B cell (primary cell): ENCODE results near the gene PDE6B. TPM values are rescaled to one million over a fixed set of nuclear protein-coding genes. Genes with fewer than 3 reads are reported as not detected.

Source experiments
- ATAC-seq: fragments of 200-7000 bp; cut with Tn5 transposase; one replicate; pipeline ENCODE4 v1.10.0; 2021; ENCODE audit warnings: low read depth, mild to moderate bottlenecking, moderate number of reproducible peaks, moderate library complexity
- CTCF ChIA-PET: fragments of 350-600 bp; sonication (Branson Sonifier 250); formaldehyde crosslinking; loops from one replicate; lab custom pipeline; 2021; ENCODE audit warnings: antibody characterized with exemption, inconsistent platforms; lab: Charles Lee
- POLR2A ChIA-PET: fragments of 350-600 bp; sonication (Branson Sonifier 250); formaldehyde crosslinking; loops from one replicate; lab custom pipeline; 2021; ENCODE audit warnings: antibody characterized with exemption; lab: Charles Lee
- DNase-seq: peaks from one replicate; pipeline ENCODE4 v3.0.0; 2013
- H2AFZ ChIP-seq: 2 replicates; pipeline ENCODE4 v1.6.1; 2012; ENCODE audit warnings: mild to moderate bottlenecking, low read depth, low read length; ENCODE audit not compliant: insufficient read depth, poor library complexity, severe bottlenecking
- H3K27ac ChIP-seq, 2 donors: 1 replicate in 1 of 2; 2 replicates in 1 of 2; pipeline ENCODE4 v1.5.1; 2012 to 2013; ENCODE audit warnings: low read length in 2 of 2, mild to moderate bottlenecking in 2 of 2, moderate library complexity in 1 of 2
- H3K27me3 ChIP-seq, 4 experiments: fragments of 200-600 bp in 1 of 4; sonication (generic) in 1 of 4; replicated peaks in 1 of 4; 1 replicate in 2 of 4; 2 replicates in 2 of 4; pipeline versions ENCODE4 v1.6.1 to v1.7.0; 2013 to 2016; ENCODE audit warnings: low read length in 3 of 4, mild to moderate bottlenecking in 2 of 4, mixed read lengths in 1 of 4, moderate library complexity in 1 of 4; ENCODE audit not compliant: insufficient read depth in 4 of 4, control insufficient read depth in 3 of 4; ENCODE audit errors: control extremely low read depth in 1 of 4
- H3K36me3 ChIP-seq, 2 experiments: replicated peaks in 1 of 2; 1 replicate in 1 of 2; 2 replicates in 1 of 2; pipeline versions ENCODE4 v1.6.1 to v1.7.1; 2013; ENCODE audit warnings: low read length in 1 of 2; ENCODE audit not compliant: insufficient read depth in 2 of 2, control insufficient read depth in 1 of 2; ENCODE audit errors: control extremely low read depth in 1 of 2, extremely low read depth in 1 of 2
- H3K4me1 ChIP-seq, 2 donors: fragments of 200-600 bp in 1 of 2; sonication (generic) in 1 of 2; 1 replicate in 1 of 2; 2 replicates in 1 of 2; pipeline versions ENCODE4 v1.5.1 to v1.6.1; 2013 to 2017; ENCODE audit warnings: low read length in 2 of 2; ENCODE audit not compliant: control insufficient read depth in 2 of 2, insufficient read depth in 2 of 2
- H3K4me2 ChIP-seq: replicated peaks from 2 replicates; pipeline ENCODE3; 2012; ENCODE audit warnings: mild to moderate bottlenecking, low read depth, low read length; ENCODE audit not compliant: poor library complexity, severe bottlenecking
- H3K4me3 ChIP-seq, 5 experiments: fragments of 200-600 bp in 1 of 5; sonication (generic) in 1 of 5; 1 replicate in 3 of 5; 2 replicates in 2 of 5; pipeline versions ENCODE4 v1.5.1 to v1.7.0; 2011 to 2016; ENCODE audit warnings: low read length in 4 of 5, mild to moderate bottlenecking in 4 of 5, low read depth in 2 of 5, control low read depth in 1 of 5, moderate library complexity in 1 of 5; ENCODE audit not compliant: insufficient read depth in 1 of 5; ENCODE audit errors: control extremely low read depth in 1 of 5, extremely low read depth in 1 of 5
- H3K79me2 ChIP-seq: fragments of 200-600 bp; sonication (generic); one replicate; pipeline ENCODE4 v1.6.0; 2016; ENCODE audit warnings: low read length; ENCODE audit not compliant: control insufficient read depth, insufficient read depth
- H3K9ac ChIP-seq: fragments of 200-600 bp; sonication (generic); 2 replicates; pipeline ENCODE4 v1.6.1; 2017; ENCODE audit warnings: mild to moderate bottlenecking, low read length, moderate library complexity
- H3K9me3 ChIP-seq, 3 donors: one replicate each; pipeline versions ENCODE4 v1.6.1 to v1.7.1; 2013; ENCODE audit warnings: low read length in 2 of 3; ENCODE audit not compliant: control insufficient read depth in 2 of 3, insufficient read depth in 1 of 3; ENCODE audit errors: control extremely low read depth in 1 of 3
- H4K20me1 ChIP-seq: 2 replicates; pipeline ENCODE4 v1.6.0; 2012; ENCODE audit warnings: mild to moderate bottlenecking, low read length; ENCODE audit not compliant: insufficient read depth, control insufficient read depth, poor library complexity, severe bottlenecking
- H3K27ac Mint-ChIP-seq: one replicate; pipeline ENCODE4 v1.8.0; 2021; ENCODE audit warnings: mixed read lengths
- H3K27me3 Mint-ChIP-seq: one replicate; pipeline ENCODE4 v1.8.0; 2021; ENCODE audit warnings: mixed read lengths
- H3K4me1 Mint-ChIP-seq: one replicate; pipeline ENCODE4 v1.8.0; 2021; ENCODE audit warnings: mixed read lengths
- H3K4me3 Mint-ChIP-seq: one replicate; pipeline ENCODE4 v1.8.0; 2021; ENCODE audit warnings: mixed read lengths
- H3K9me3 Mint-ChIP-seq: one replicate; pipeline ENCODE4 v1.8.0; 2022; ENCODE audit warnings: mixed read lengths; ENCODE audit not compliant: insufficient read depth
- CTCF ChIP-seq: fragments of 200-600 bp; IDR thresholded peaks from one replicate; pipeline ENCODE4 v1.8.0; 2022; ENCODE audit warnings: antibody characterized with exemption, mild to moderate bottlenecking
- EZH2 ChIP-seq: IDR thresholded peaks from 2 replicates; pipeline ENCODE4 v1.6.1; 2012; ENCODE audit warnings: borderline replicate concordance, low read depth, mild to moderate bottlenecking, moderate library complexity, low read length; ENCODE audit not compliant: insufficient read depth, poor library complexity, severe bottlenecking
- WGBS: methylation state at CpG from one replicate; pipeline ENCODE4 v1.1.5; 2013; ENCODE audit warnings: missing lambda C conversion rate; ENCODE audit not compliant: insufficient coverage; 5-methylcytosine and 5-hydroxymethylcytosine counted together
- intact Hi-C: fragments of 100-400 bp; cut with micrococcal nuclease; formaldehyde crosslinking; loops from one replicate; pipeline ENCODE4 v1.10.0; 2022
- polyA plus RNA-seq: library from polyadenylated mRNA; depleted of rRNA; stranded (reverse); fragments of >200 nt; gene quantifications from 2 replicates; pipeline ENCODE4 v1.2.3, GENCODE V29; 2012
- total RNA-seq, 2 donors: library from RNA; stranded (reverse); fragments of 120-200 nt in 1 of 2; gene quantifications; 1 replicate in 1 of 2; 2 replicates in 1 of 2; pipeline versions ENCODE4 v1.2.3 to v1.2.4, GENCODE V29; 2013 to 2022

PDE6B gene
- total and polyA plus RNA-seq, 2 donors (not counting 1 experiment from before 2014, with no cell fraction given) = 20.0 to 25.2 TPM

GRCh38 chr4:601612-602558 lies 23.5 kb upstream of the PDE6B start:
- DNase-seq (no peak), ATAC-seq (no peak)
- no peak for TF ChIP-seq CTCF
- Histone ChIP-seq H3K27me3 (peaks cover 0 to 5% (median 3%) of the 10 kb centered on the region in 4 experiments), H2AFZ (no peak overlapping the region), H3K9me3 (peaks cover 0 to 32% (median 0%) of the 10 kb centered on the region in 3 donors), H3K79me2 (no peaks in the 10 kb centered on the region), H3K4me3 (no peak overlapping the region), H3K36me3 (no peaks in the 10 kb centered on the region), H3K4me2 (no peak overlapping the region), H4K20me1 (no peaks in the 10 kb centered on the region), H3K4me1 (no peaks in the 10 kb centered on the region), H3K9ac (no peak overlapping the region), H3K27ac (no peak overlapping the region)
- intact Hi-C loops = no loop called here
- POLR2A ChIA-PET = no interaction called here
- Mint-ChIP-seq H3K27me3 (peaks cover 19% of the 10 kb centered on the region), H3K27ac (no peak overlapping the region), H3K4me1 (peaks cover 5% of the 10 kb centered on the region), H3K9me3 (no peaks in the 10 kb centered on the region), H3K4me3 (no peak overlapping the region)
- CTCF ChIA-PET = no interaction called here
- WGBS = 87% methylated on average over 24 of the region's 24 CpGs

GRCh38 chr4:602559-602942 lies 22.8 kb upstream of the PDE6B start:
- H3K4me3 ChIP-seq = no peak overlapping the region
- Mint-ChIP-seq H3K27me3 (peaks cover 13% of the 10 kb centered on the region), H3K27ac (no peak overlapping the region), H3K9me3 (no peaks in the 10 kb centered on the region), H3K4me3 (no peak overlapping the region), H3K4me1 (peaks cover 5% of the 10 kb centered on the region)
- TF ChIP-seq CTCF (peak; percentile 22), EZH2 (no peak)
- intact Hi-C loops = no loop called here
- no peak for ATAC-seq
- no peaks in the 10 kb centered on the region for H3K4me1 ChIP-seq
- WGBS = 25% methylated on average over 7 of the region's 8 CpGs
- H3K27me3 ChIP-seq = peaks cover 0 to 5% (median 3%) of the 10 kb centered on the region in 4 experiments
- H3K36me3 ChIP-seq = no peaks in the 10 kb centered on the region
- H2AFZ ChIP-seq = no peak overlapping the region
- H3K4me2 ChIP-seq = no peak overlapping the region
- peaks cover 0 to 32% (median 0%) of the 10 kb centered on the region in 3 donors for H3K9me3 ChIP-seq
- ChIA-PET CTCF (no interaction called here), POLR2A (no interaction called here)
- no peak overlapping the region for H3K9ac ChIP-seq
- no peak overlapping the region for H3K27ac ChIP-seq
- H3K79me2 ChIP-seq = no peaks in the 10 kb centered on the region
- DNase-seq = peak; percentile 18
- no peaks in the 10 kb centered on the region for H4K20me1 ChIP-seq
